ENCODE data around the gene LRP2. TPM values are rescaled to one million over a fixed set of nuclear protein-coding genes. Genes with fewer than 3 reads are reported as not detected.
A peak's percentile ranks its signal among the peaks of the same experiment; 100 is the strongest.

LRP2 gene
- total and polyA plus RNA-seq, 8 donors, result under 0.01 to 0.92 (median 0.28) TPM; not detected in 3

- H3K9me3 ChIP-seq, result no peaks in the 10 kb centered on the region
- no peaks in the 10 kb centered on the region for H3K36me3 ChIP-seq
- TF ChIP-seq POLR2A (IDR thresholded peaks at IDR 0.05) (no peak), EP300 (IDR thresholded peaks at IDR 0.05) (no peak), POLR2AphosphoS5 (IDR thresholded peaks at IDR 0.05) (no peak), CTCF (IDR thresholded peaks at IDR 0.05) (no peak)
- no peak overlapping the region for H3K4me3 ChIP-seq
- DNase-seq, result no peak
- 39 to 46% (median 43%) methylated on average over 2 of the region's 2 CpGs for WGBS, 5 donors
- no peaks in the 10 kb centered on the region for H3K27me3 ChIP-seq
- H3K4me1 ChIP-seq, result no peaks in the 10 kb centered on the region
- H3K27ac ChIP-seq, result no peak overlapping the region
- intact Hi-C loops (cut with DNase I; ENCODE audit: low total_unique reads), result no loop called here
Measured at GRCh38 chr2:169225233-169225750, 137.0 kb downstream of the LRP2 start.

- no peaks in the 10 kb centered on the region for H3K9me3 ChIP-seq
- H3K27ac ChIP-seq, result no peak overlapping the region
- no peaks in the 10 kb centered on the region for H3K27me3 ChIP-seq
- H3K4me3 ChIP-seq, result no peak overlapping the region
- intact Hi-C loops (cut with DNase I; ENCODE audit: low total_unique reads), result no loop called here
- no peaks in the 10 kb centered on the region for H3K4me1 ChIP-seq
- 18 to 64% (median 29%) methylated on average over 3 of the region's 3 CpGs for WGBS, 5 donors
- DNase-seq, result peak in 1 of 2 donors; percentile 18
- TF ChIP-seq CTCF (IDR thresholded peaks at IDR 0.05) (no peak), POLR2AphosphoS5 (IDR thresholded peaks at IDR 0.05) (no peak), POLR2A (IDR thresholded peaks at IDR 0.05) (no peak), EP300 (IDR thresholded peaks at IDR 0.05) (no peak)
- no peaks in the 10 kb centered on the region for H3K36me3 ChIP-seq
Measured at GRCh38 chr2:169222665-169223064, 139.7 kb downstream of the LRP2 start.

GRCh38 chr2:169221745-169222369 is 140.5 kb downstream of the LRP2 start:
- H3K36me3 ChIP-seq, result no peaks in the 10 kb centered on the region
- H3K9me3 ChIP-seq, result no peaks in the 10 kb centered on the region
- no peak overlapping the region for H3K4me3 ChIP-seq
- WGBS, 5 donors, result 19 to 36% (median 23%) methylated on average over 5 of the region's 5 CpGs
- H3K27ac ChIP-seq, result no peak overlapping the region
- no peaks in the 10 kb centered on the region for H3K4me1 ChIP-seq
- peak in 1 of 2 donors; percentile 60 for DNase-seq
- no peaks in the 10 kb centered on the region for H3K27me3 ChIP-seq
- TF ChIP-seq POLR2A (IDR thresholded peaks at IDR 0.05) (no peak), POLR2AphosphoS5 (IDR thresholded peaks at IDR 0.05) (no peak), EP300 (IDR thresholded peaks at IDR 0.05) (no peak), CTCF (IDR thresholded peaks at IDR 0.05) (peak in 2 of 7 experiments; percentile 29 to 33)
- intact Hi-C loops (cut with DNase I; ENCODE audit: low total_unique reads), result no loop called here

GRCh38 chr2:169210917-169211316 is 151.4 kb downstream of the LRP2 start:
- WGBS, 5 donors, result 63 to 76% (median 66%) methylated on average over 4 of the region's 4 CpGs
- H3K27ac ChIP-seq, result no peak overlapping the region
- no peaks in the 10 kb centered on the region for H3K27me3 ChIP-seq
- no peak overlapping the region for H3K4me3 ChIP-seq
- H3K9me3 ChIP-seq, result no peaks in the 10 kb centered on the region
- H3K4me1 ChIP-seq, result no peaks in the 10 kb centered on the region
- intact Hi-C loops (cut with DNase I; ENCODE audit: low total_unique reads), result no loop called here
- TF ChIP-seq EP300 (IDR thresholded peaks at IDR 0.05) (no peak), POLR2A (IDR thresholded peaks at IDR 0.05) (no peak)
- DNase-seq, result no peak
- H3K36me3 ChIP-seq, result no peaks in the 10 kb centered on the region

- intact Hi-C loops (cut with DNase I; ENCODE audit: low total_unique reads), result no loop called here
- WGBS, 5 donors, result 90 to 96% (median 95%) methylated on average over 3 of the region's 3 CpGs
- H3K27ac ChIP-seq, result no peak overlapping the region
Measured at GRCh38 chr2:169208026-169208425, 154.3 kb downstream of the LRP2 start.

More at GRCh38 chr2:169208026-169208425, 154.3 kb downstream of the LRP2 start:
- no peak for DNase-seq
- H3K9me3 ChIP-seq, result no peaks in the 10 kb centered on the region
- peaks cover 0 to 7% (median 0%) of the 10 kb centered on the region in 4 donors for H3K4me1 ChIP-seq
- H3K36me3 ChIP-seq, result no peaks in the 10 kb centered on the region
- no peak overlapping the region for H3K4me3 ChIP-seq
- no peak for TF ChIP-seq CTCF (IDR thresholded peaks at IDR 0.05)
- TF ChIP-seq EP300 (IDR thresholded peaks at IDR 0.05), result no peak
- TF ChIP-seq POLR2AphosphoS5 (IDR thresholded peaks at IDR 0.05), result no peak
- TF ChIP-seq POLR2A (IDR thresholded peaks at IDR 0.05), result no peak
- H3K27me3 ChIP-seq, result no peaks in the 10 kb centered on the region

All from stomach (tissue), 9 donors.